ENCODE results near the gene SPANXN3. TPM values are rescaled to one million over a fixed set of nuclear protein-coding genes. Genes with fewer than 3 reads are reported as not detected.
"Not testable (repeated sequence)": the region's sequence is repeated elsewhere in the genome, so short reads cannot be mapped to it uniquely, and the experiment has no call there.

Gene SPANXN3
- total RNA-seq = not detected

GRCh38 chrX:143517375-143517774 is at the start of gene SPANXN3:
SPANXN3 (minus strand) TSS chrX:143517475; CDS start chrX:143517391, 84 bp downstream.
- peaks cover 17 to 30% of the 10 kb centered on the region in 2 donors for H3K9me3 Mint-ChIP-seq
- H3K36me3 Mint-ChIP-seq; H3K27ac Mint-ChIP-seq; DNase-seq (ENCODE audit: low spot score in 2 of 2); ATAC-seq: not testable (repeated sequence)

- Mint-ChIP-seq H3K27ac (no peak overlapping the region), H3K36me3 (no peaks in the 10 kb centered on the region), H3K9me3 (no peaks in the 10 kb centered on the region)
- ATAC-seq = no peak
- no peak for DNase-seq (ENCODE audit: low spot score in 2 of 2)
Measured at GRCh38 chrX:143536176-143536575, 18.9 kb upstream of the SPANXN3 start.

GRCh38 chrX:143502196-143502595 is 15.1 kb downstream of the SPANXN3 start:
- H3K36me3 Mint-ChIP-seq; H3K27ac Mint-ChIP-seq; ATAC-seq; DNase-seq (ENCODE audit: low spot score in 2 of 2): not testable (repeated sequence)
- H3K9me3 Mint-ChIP-seq = peaks cover 3 to 21% of the 10 kb centered on the region in 2 donors

GRCh38 chrX:143500751-143501150 is 16.5 kb downstream of the SPANXN3 start:
- Mint-ChIP-seq H3K36me3 (peaks cover 6 to 7% of the 10 kb centered on the region in 2 donors), H3K27ac (no peak overlapping the region), H3K9me3 (peaks cover 5 to 25% of the 10 kb centered on the region in 2 donors)
- DNase-seq (ENCODE audit: low spot score in 2 of 2) = no peak
- ATAC-seq = no peak

- ATAC-seq (no peak), DNase-seq (ENCODE audit: low spot score in 2 of 2) (no peak)
- no peaks in the 10 kb centered on the region for H3K36me3 Mint-ChIP-seq
- no peak overlapping the region for H3K27ac Mint-ChIP-seq
- H3K9me3 Mint-ChIP-seq = peaks cover 9 to 10% of the 10 kb centered on the region in 2 donors
Measured at GRCh38 chrX:143486105-143486504, 31.2 kb downstream of the SPANXN3 start.

- Mint-ChIP-seq H3K27ac (no peak overlapping the region), H3K9me3 (peaks cover 11 to 22% of the 10 kb centered on the region in 2 donors), H3K36me3 (no peaks in the 10 kb centered on the region)
- no peak for DNase-seq (ENCODE audit: low spot score in 2 of 2)
- no peak for ATAC-seq
Measured at GRCh38 chrX:143476751-143477150, 40.5 kb downstream of the SPANXN3 start.

- Mint-ChIP-seq H3K36me3 (no peaks in the 10 kb centered on the region), H3K9me3 (peaks cover 16 to 18% of the 10 kb centered on the region in 2 donors), H3K27ac (no peak overlapping the region)
- ATAC-seq (no peak), DNase-seq (ENCODE audit: low spot score in 2 of 2) (no peak)
Measured at GRCh38 chrX:143472347-143472938, 44.8 kb downstream of the SPANXN3 start.

- DNase-seq (ENCODE audit: low spot score in 2 of 2) (no peak), ATAC-seq (no peak)
- Mint-ChIP-seq H3K36me3 (no peaks in the 10 kb centered on the region), H3K9me3 (peaks cover 0 to 4% of the 10 kb centered on the region in 2 donors), H3K27ac (no peak overlapping the region)
Measured at GRCh38 chrX:143466130-143466529, 51.1 kb downstream of the SPANXN3 start.

- Mint-ChIP-seq H3K27ac (no peak overlapping the region), H3K9me3 (no peaks in the 10 kb centered on the region), H3K36me3 (no peaks in the 10 kb centered on the region)
- DNase-seq (ENCODE audit: low spot score in 2 of 2) (no peak), ATAC-seq (no peak)
Measured at GRCh38 chrX:143462696-143463095, 54.6 kb downstream of the SPANXN3 start.

- no peak overlapping the region for H3K27ac Mint-ChIP-seq
- ATAC-seq = no peak
Measured at GRCh38 chrX:143461606-143462005, 55.7 kb downstream of the SPANXN3 start.

More at GRCh38 chrX:143461606-143462005, 55.7 kb downstream of the SPANXN3 start:
- H3K36me3 Mint-ChIP-seq = no peaks in the 10 kb centered on the region
- DNase-seq (ENCODE audit: low spot score in 2 of 2) = no peak
- no peaks in the 10 kb centered on the region for H3K9me3 Mint-ChIP-seq

Other genes with a start within 250 kb of the SPANXN3 start
- gene SLITRK4, start 118.6 kb upstream of the SPANXN3 start, total RNA-seq = not detected
- not detected for gene SPANXN2, start 203.3 kb upstream of the SPANXN3 start, total RNA-seq